ENCODE data around the gene PP2D1. TPM values are rescaled to one million over a fixed set of nuclear protein-coding genes. Genes with fewer than 3 reads are reported as not detected.
A peak's percentile ranks its signal among the peaks of the same experiment; 100 is the strongest.
"Not testable (repeated sequence)": the region's sequence is repeated elsewhere in the genome, so short reads cannot be mapped to it uniquely, and the experiment has no call there.

The PP2D1 gene
- total RNA-seq, 3 donors from 2014 or later (not counting 1 experiment from before 2014, with no cell fraction given): not detected

GRCh38 chr3:20037255-20037996 lies 25.4 kb upstream of the PP2D1 start:
- no peak overlapping the region for H3K27ac ChIP-seq (ENCODE audit: low read length)
- TF ChIP-seq CTCF (IDR thresholded peaks at IDR 0.05): no peak
- intact Hi-C loops (cut with micrococcal nuclease): no loop called here
- no peak for ATAC-seq
- H3K9me3 ChIP-seq (ENCODE audit: control insufficient read depth, insufficient read depth, low read length): no peaks in the 10 kb centered on the region
- no CpG with 5 or more reads among the region's 1 CpG for WGBS (ENCODE audit: insufficient coverage)
- Mint-ChIP-seq H3K4me1 (peaks cover 28 to 29% of the 10 kb centered on the region in 2 donors), H3K4me3 (peak overlapping the region; percentile 47), H3K27me3 (ENCODE audit: low read depth in 2 of 2) (no peaks in the 10 kb centered on the region), H3K27ac (peak overlapping the region; percentile 96 to 98), H3K36me3 (no peaks in the 10 kb centered on the region), H3K9me3 (no peaks in the 10 kb centered on the region)
- no peaks in the 10 kb centered on the region for H3K27me3 ChIP-seq (ENCODE audit: control insufficient read depth, insufficient read depth, low read length)
- DNase-seq: no peak
- no peak overlapping the region for H3K4me3 ChIP-seq (ENCODE audit: low read length)
- peaks cover 12% of the 10 kb centered on the region for H3K4me1 ChIP-seq (ENCODE audit: control insufficient read depth, insufficient read depth, low read length)
- H3K36me3 ChIP-seq (ENCODE audit: control insufficient read depth, insufficient read depth, low read length): no peaks in the 10 kb centered on the region

- ATAC-seq (no peak), DNase-seq (no peak)
- intact Hi-C loops (cut with micrococcal nuclease): no loop called here
- no peak for TF ChIP-seq CTCF (IDR thresholded peaks at IDR 0.05)
- H3K27me3 ChIP-seq (ENCODE audit: control insufficient read depth, insufficient read depth, low read length): no peaks in the 10 kb centered on the region
- H3K36me3 Mint-ChIP-seq: no peaks in the 10 kb centered on the region
- H3K27ac ChIP-seq (ENCODE audit: low read length): no peak overlapping the region
- H3K9me3 Mint-ChIP-seq: no peaks in the 10 kb centered on the region
- H3K4me1 ChIP-seq (ENCODE audit: control insufficient read depth, insufficient read depth, low read length): peaks cover 6% of the 10 kb centered on the region
- H3K27ac Mint-ChIP-seq: no peak overlapping the region
- H3K4me3 ChIP-seq (ENCODE audit: low read length): no peak overlapping the region
- H3K4me1 Mint-ChIP-seq: peaks cover 14 to 16% of the 10 kb centered on the region in 2 donors
- no peaks in the 10 kb centered on the region for H3K9me3 ChIP-seq (ENCODE audit: control insufficient read depth, insufficient read depth, low read length)
- H3K36me3 ChIP-seq (ENCODE audit: control insufficient read depth, insufficient read depth, low read length): no peaks in the 10 kb centered on the region
- 89% methylated on average over 3 of the region's 4 CpGs for WGBS (ENCODE audit: insufficient coverage)
- no peak overlapping the region for H3K4me3 Mint-ChIP-seq
- no peaks in the 10 kb centered on the region for H3K27me3 Mint-ChIP-seq (ENCODE audit: low read depth in 2 of 2)
Measured at GRCh38 chr3:20035019-20035418, 23.0 kb upstream of the PP2D1 start.

- H3K27me3 ChIP-seq (ENCODE audit: control insufficient read depth, insufficient read depth, low read length); DNase-seq; H3K36me3 ChIP-seq (ENCODE audit: control insufficient read depth, insufficient read depth, low read length); H3K4me1 ChIP-seq (ENCODE audit: control insufficient read depth, insufficient read depth, low read length); H3K9me3 Mint-ChIP-seq; H3K4me1 Mint-ChIP-seq; H3K27me3 Mint-ChIP-seq (ENCODE audit: low read depth in 2 of 2); H3K27ac Mint-ChIP-seq; ATAC-seq; H3K4me3 Mint-ChIP-seq; H3K9me3 ChIP-seq (ENCODE audit: control insufficient read depth, insufficient read depth, low read length); H3K4me3 ChIP-seq (ENCODE audit: low read length); H3K36me3 Mint-ChIP-seq; H3K27ac ChIP-seq (ENCODE audit: low read length); intact Hi-C loops (cut with micrococcal nuclease): not testable (repeated sequence)
- WGBS (ENCODE audit: insufficient coverage): 97% methylated on average over 7 of the region's 7 CpGs
Measured at GRCh38 chr3:20031939-20032338, 19.9 kb upstream of the PP2D1 start.

GRCh38 chr3:20028905-20029331 lies 16.9 kb upstream of the PP2D1 start:
- Mint-ChIP-seq H3K36me3 (no peaks in the 10 kb centered on the region), H3K4me3 (no peak overlapping the region), H3K27me3 (ENCODE audit: low read depth in 2 of 2) (no peaks in the 10 kb centered on the region), H3K9me3 (no peaks in the 10 kb centered on the region), H3K27ac (no peak overlapping the region), H3K4me1 (no peaks in the 10 kb centered on the region)
- H3K36me3 ChIP-seq (ENCODE audit: control insufficient read depth, insufficient read depth, low read length): no peaks in the 10 kb centered on the region
- no peaks in the 10 kb centered on the region for H3K27me3 ChIP-seq (ENCODE audit: control insufficient read depth, insufficient read depth, low read length)
- ATAC-seq (no peak), DNase-seq (no peak)
- no peaks in the 10 kb centered on the region for H3K9me3 ChIP-seq (ENCODE audit: control insufficient read depth, insufficient read depth, low read length)
- intact Hi-C loops (cut with micrococcal nuclease): no loop called here
- no peaks in the 10 kb centered on the region for H3K4me1 ChIP-seq (ENCODE audit: control insufficient read depth, insufficient read depth, low read length)
- H3K27ac ChIP-seq (ENCODE audit: low read length): no peak overlapping the region
- no peak for TF ChIP-seq CTCF (IDR thresholded peaks at IDR 0.05)
- no peak overlapping the region for H3K4me3 ChIP-seq (ENCODE audit: low read length)
- WGBS (ENCODE audit: insufficient coverage): 91% methylated on average over 4 of the region's 7 CpGs

Measured in natural killer cell (primary cell).